PFSK-1 (cell line): ENCODE results near the gene CASTOR1.

ENCODE experiments used
- FOXP2 ChIP-seq: optimal IDR thresholded peaks from 2 replicates; pipeline ENCODE3; 2011; ENCODE audit warnings: borderline replicate concordance, control low read depth, inconsistent platforms; ENCODE audit not compliant: insufficient read depth; ENCODE audit errors: extremely low read length, extremely low read depth
- POLR2AphosphoS5 ChIP-seq: IDR thresholded peaks from 2 replicates; pipeline ENCODE4 v1.6.1; 2012; ENCODE audit warnings: low read depth, mild to moderate bottlenecking, control low read depth, low read length, moderate library complexity
- REST ChIP-seq, 2 experiments: IDR thresholded peaks; 2 replicates each; pipeline versions ENCODE4 v1.6.1 to v1.8.0; 2011 to 2012; ENCODE audit warnings: low read depth in 2 of 2, low read length in 2 of 2, control low read depth in 1 of 2, inconsistent platforms in 1 of 2, mild to moderate bottlenecking in 1 of 2, moderate library complexity in 1 of 2; ENCODE audit not compliant: insufficient read depth in 1 of 2
- SIN3A ChIP-seq: IDR thresholded peaks from 2 replicates; pipeline ENCODE4 v1.6.1; 2012; ENCODE audit warnings: mild to moderate bottlenecking, low read length, moderate library complexity, borderline replicate concordance; ENCODE audit not compliant: insufficient read depth
- TAF1 ChIP-seq: IDR thresholded peaks from 2 replicates; pipeline ENCODE4 v1.6.1; 2012; ENCODE audit warnings: low read length, control low read depth, borderline replicate concordance; ENCODE audit not compliant: insufficient read depth

Gene CASTOR1

GRCh38 chr22:30265131-30265720 lies 24.1 kb downstream of the CASTOR1 start:
- no peak for TF ChIP-seq FOXP2
- no peak for TF ChIP-seq SIN3A
- no peak for TF ChIP-seq REST (IDR thresholded peaks at IDR 0.05; ENCODE audit: insufficient read depth in 1 of 2, low read depth in 2 of 2, low read length in 2 of 2)
- TF ChIP-seq POLR2AphosphoS5: no peak
- TF ChIP-seq TAF1: no peak

- TF ChIP-seq REST (IDR thresholded peaks at IDR 0.05; ENCODE audit: insufficient read depth in 1 of 2, low read depth in 2 of 2, low read length in 2 of 2) (no peak), TAF1 (no peak), FOXP2 (no peak), SIN3A (no peak), POLR2AphosphoS5 (no peak)
Observed at GRCh38 chr22:30263883-30264282, 25.4 kb downstream of the CASTOR1 start.

- TF ChIP-seq SIN3A: no peak
- TF ChIP-seq FOXP2: no peak
- no peak for TF ChIP-seq REST (IDR thresholded peaks at IDR 0.05; ENCODE audit: insufficient read depth in 1 of 2, low read depth in 2 of 2, low read length in 2 of 2)
- TF ChIP-seq TAF1: no peak
- TF ChIP-seq POLR2AphosphoS5: no peak
Observed at GRCh38 chr22:30262917-30263741, 26.2 kb downstream of the CASTOR1 start.

GRCh38 chr22:30262112-30262511 lies 27.2 kb downstream of the CASTOR1 start:
- TF ChIP-seq SIN3A: no peak
- TF ChIP-seq FOXP2: no peak
- TF ChIP-seq TAF1: no peak
- no peak for TF ChIP-seq REST (IDR thresholded peaks at IDR 0.05; ENCODE audit: insufficient read depth in 1 of 2, low read depth in 2 of 2, low read length in 2 of 2)
- no peak for TF ChIP-seq POLR2AphosphoS5
